HG03135 (cell line): ENCODE data around the gene RBM20.
"Not testable (repeated sequence)": the region's sequence is repeated elsewhere in the genome, so short reads cannot be mapped to it uniquely, and the experiment has no call there.

Experiments
- ATAC-seq: cut with Tn5 transposase; IDR thresholded peaks from one replicate; pipeline ENCODE4 v1.9.1; 2021; ENCODE audit warnings: mild to moderate bottlenecking, moderate library complexity; ENCODE audit not compliant: unreplicated experiment

RBM20 gene

DNA sequence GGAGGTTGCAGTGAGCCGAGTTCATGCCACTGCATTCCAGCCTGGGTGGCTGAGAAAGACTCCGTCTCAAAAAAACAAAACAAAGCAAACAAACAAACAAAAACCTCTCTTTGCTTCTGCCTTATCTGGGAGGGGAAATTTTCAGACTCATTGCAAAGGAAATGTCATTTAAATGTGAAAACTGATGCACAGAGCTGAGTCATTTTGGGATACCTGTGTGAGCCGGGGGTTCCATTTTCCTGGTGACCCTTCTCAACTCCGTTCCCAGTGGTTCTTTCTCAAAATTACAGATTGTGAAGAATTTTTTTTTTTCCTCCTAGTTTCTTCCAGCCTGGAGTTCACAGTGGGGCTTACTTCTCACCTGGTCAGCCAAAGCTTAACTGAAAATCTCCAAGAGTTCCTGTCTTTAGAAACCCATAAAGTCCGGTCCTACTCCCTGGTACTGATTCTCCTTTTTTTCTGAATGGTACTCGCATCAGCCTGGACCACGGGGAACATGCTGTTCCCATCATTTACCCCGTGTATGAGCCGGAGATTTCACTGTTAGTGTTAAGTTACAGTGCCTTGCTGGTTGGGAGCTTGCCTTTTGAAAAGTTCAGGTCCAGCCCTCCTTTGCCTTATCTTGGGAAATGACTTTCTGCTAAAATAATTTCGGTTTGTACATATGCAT lies 56.9 kb downstream of the RBM20 start:
- ATAC-seq = no peak

DNA sequence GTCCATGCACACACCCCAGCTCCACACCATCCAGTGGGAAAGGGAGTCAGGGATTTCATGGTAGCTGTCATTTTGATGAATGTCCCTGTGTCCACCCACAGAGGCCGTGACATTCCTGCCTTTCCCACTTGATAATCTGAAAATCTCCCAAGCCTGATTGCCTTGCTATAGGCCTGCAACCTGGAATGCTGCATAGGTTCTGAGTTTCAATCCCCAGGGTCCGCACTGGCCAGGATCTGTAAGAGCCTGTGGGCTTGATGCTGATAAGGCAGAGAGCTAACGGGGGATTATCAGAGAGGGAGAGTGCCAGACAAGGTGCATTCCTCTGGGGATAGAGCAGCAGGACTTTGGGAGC lies 57.5 kb downstream of the RBM20 start:
- ATAC-seq = no peak

DNA sequence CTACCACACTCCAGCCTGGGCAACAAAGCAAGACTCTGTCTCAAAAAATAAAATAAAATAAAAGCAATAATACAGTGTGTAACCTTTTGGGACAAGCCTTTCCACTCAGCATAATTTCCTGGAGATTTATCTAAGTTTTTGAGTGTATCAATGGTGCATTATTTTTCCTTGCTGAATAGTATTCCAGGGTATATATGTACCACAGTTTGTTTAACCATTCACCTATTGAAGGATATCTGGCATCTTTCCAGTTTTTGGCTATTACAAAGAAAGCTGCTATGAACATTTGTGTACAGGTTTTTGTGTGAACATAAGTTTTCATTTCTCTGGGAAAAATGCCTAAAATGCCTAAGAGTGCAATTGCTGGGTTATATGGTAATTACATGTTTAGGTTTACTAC lies 59.9 kb downstream of the RBM20 start:
- ATAC-seq = no peak

GRCh38 chr10:110704906-110705476 lies 60.9 kb downstream of the RBM20 start:
- ATAC-seq = no peak

DNA sequence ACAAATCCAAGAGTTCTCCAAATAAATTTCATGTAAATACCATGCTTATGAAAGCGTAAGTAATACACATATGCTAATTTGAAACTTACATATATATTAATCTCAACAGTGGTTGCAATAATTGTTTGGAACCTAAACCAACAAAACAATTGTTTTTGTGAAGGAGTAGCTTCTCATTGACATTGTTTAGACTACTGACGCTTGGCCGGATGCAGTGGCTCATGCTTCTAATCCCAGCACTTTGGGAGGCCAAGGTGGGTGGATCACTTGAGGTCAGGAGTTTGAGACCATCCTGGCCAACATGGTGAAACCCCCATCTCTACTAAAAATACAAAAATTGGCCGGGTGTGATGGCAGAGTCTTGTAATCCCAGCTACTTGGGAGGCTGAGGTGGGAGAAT lies 61.5 kb downstream of the RBM20 start:
- not testable (repeated sequence) for ATAC-seq

DNA sequence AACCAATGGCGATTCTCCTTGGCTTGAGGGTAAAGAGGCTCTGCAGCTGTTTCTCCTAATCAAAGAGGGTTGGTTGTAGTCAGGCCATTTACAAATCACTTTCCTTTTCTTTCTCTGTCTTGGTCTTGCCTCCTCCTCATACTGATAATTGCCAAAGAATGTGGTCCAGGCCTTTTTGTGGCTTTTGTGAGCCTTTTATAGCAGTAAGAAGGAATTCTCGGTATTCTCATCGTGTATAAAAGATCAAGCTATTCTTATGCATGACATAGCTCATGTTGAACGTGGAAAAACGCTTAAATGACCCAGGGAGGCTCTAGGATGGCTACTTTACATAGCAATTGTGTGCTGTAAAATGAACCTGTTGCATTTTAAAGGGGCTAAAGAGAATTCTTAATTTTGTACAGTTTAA lies 62.6 kb downstream of the RBM20 start:
- no peak for ATAC-seq

- ATAC-seq = no peak
Measured at GRCh38 chr10:110708776-110709443, 64.8 kb downstream of the RBM20 start.

- ATAC-seq = no peak
Measured at GRCh38 chr10:110709444-110709828, 65.3 kb downstream of the RBM20 start.

DNA sequence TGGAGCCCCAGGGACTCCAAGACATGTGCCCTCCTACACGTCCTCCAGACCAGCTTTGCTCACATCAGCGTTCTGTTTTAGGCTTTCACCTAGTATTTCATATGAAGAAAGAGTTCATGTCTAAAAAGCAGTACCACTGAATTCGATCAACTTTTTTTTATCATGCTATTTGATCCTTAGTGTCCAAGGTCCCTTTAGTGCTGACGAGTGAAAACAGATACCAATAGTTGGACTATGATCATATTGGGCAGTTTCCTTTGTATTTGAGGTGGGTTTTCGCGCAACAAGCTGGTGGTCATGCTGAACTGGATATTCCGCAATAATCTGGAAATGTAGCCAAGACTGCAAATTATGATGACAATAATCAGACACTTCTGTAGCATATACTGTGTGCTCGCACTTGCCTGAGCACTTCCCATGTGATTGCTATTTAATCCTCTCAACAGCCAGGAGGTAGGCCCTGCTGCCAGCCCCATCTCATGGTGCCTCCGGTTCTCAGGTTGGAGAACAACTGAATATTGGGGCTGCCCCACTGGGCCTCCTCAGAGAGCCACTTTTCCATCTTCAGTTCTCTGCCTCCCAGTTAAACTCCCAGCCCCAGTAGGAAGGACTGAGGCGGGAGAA lies 65.9 kb downstream of the RBM20 start:
- no peak for ATAC-seq

GRCh38 chr10:110710621-110711020 lies 66.5 kb downstream of the RBM20 start:
- ATAC-seq = no peak

DNA sequence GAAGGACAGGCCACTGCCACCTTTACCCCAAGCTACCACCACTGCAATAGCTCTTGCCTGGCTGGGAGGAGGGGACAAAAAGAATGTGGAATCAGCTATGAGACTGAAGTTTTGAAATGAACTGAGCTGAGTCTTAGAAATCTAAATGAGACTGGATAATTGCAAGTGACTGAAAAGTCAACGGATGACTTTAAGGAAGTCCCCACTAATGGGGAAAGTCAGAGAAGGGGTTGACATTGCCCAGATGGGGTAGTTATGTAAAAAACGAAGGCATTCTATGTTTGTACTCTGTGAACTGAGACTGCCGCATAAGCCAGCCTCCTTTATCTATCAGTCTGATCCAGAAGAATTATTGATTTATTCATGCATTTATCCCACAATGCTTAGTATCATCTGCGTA lies 67.2 kb downstream of the RBM20 start:
- no peak for ATAC-seq

DNA sequence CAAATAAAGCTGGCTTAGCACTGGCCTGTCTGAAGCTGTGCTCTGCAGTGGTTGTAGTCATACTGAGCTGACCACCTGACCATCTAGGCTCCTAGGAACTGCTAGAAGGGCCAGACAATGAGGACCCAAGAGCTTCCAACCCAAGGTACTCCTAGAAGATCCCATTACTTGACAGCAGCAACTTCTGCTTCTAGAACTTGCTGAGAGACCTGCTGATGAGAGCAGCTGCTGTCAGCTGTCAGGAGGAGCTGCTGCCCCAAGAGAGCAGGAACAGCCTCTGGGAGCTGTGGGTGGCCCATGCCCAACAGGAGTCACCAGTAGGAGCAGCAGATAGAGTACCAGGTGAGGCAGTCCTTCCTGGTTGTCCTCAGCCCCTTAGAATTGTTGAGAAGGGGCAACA lies 70.2 kb downstream of the RBM20 start:
- ATAC-seq = no peak

DNA sequence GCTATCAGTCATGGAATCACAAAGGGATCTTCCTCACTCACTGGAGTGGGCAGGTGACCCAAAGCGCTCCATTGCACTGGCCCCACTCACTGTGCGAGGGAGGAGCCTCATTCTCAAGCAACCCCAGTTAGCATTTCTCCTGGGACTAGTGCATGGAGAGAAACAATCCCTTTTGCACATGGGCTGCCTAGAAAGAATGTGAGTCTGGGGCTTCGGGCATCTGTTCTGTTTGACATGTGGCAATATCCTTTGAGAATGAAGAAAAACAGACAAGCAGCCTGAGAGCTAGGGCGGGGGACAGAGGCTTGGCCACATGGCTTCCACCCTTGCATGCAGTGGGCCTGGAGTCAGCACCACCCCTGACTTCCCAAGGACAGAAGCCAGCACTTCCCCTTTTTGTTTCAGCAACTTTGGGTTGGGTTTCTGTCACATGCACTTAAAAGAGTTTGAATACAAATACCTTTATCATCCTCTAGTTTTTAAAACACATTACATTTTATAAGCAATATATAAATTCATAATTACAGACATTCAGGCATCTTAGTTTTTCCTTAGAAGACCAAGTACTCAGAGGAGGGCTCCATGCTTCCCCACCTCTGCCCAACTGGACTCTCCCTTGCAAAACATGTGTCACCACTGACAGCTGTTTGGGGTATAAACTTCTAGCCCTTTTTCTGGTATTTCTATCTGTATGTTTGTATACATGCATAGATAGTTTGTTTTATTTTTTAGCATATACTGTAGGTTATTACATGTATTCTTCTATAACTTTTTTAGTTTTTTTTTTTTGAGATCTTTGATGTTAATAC lies 73.8 kb downstream of the RBM20 start:
- no peak for ATAC-seq

DNA sequence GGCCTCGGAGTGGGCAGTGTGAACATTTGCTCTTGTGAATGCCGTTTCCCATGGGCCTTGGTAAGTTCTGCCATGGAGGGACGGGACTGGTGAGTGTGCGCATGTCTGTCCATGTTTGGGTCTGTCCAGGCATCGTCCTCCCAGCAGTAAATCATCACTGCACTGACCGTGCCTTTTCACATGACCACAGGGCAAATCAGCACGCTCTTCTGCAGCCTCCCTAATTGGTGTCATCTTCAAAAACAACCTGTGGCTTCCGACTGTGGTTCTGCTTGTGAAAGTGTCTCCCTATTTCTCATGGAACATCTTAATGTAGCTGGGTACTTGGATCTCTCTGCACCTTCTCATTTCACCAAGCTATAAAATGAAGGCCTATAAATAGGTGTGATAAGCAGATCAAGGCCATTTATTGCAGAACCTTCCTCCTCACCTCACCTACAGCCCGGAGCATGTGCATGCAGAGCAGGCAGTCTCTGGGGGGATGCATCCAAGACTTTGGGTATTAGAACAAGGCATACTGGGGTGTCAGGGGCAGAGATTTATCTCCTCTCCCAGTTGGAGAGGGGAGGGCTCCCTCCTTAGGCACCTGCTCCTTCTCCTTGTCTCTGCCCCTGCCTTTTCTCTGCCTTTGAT lies 77.4 kb downstream of the RBM20 start:
- no peak for ATAC-seq

GRCh38 chr10:110723224-110723891 lies 79.2 kb downstream of the RBM20 start:
- ATAC-seq = no peak

- ATAC-seq = peak; percentile 66
Measured at GRCh38 chr10:110724116-110724921, 80.2 kb downstream of the RBM20 start.

DNA sequence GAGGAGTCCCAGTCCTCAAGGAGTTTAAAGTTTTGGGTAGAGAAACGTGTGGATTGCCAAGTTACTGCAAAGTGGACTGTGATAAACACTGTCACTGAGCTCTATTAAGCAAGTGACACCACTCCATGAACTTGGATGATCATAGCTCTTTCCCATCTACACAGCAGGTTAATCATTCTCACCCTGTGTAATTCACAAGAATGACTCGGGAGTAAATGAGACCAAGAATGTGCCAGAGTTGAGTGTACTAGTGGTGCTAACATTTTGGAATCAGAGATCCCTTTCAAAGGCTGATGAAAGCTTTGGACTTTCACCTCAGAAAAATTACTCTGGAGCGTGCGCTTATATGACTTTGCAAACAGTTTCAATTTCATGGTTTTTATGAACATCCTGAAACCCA lies 80.8 kb downstream of the RBM20 start:
- ATAC-seq = no peak

DNA sequence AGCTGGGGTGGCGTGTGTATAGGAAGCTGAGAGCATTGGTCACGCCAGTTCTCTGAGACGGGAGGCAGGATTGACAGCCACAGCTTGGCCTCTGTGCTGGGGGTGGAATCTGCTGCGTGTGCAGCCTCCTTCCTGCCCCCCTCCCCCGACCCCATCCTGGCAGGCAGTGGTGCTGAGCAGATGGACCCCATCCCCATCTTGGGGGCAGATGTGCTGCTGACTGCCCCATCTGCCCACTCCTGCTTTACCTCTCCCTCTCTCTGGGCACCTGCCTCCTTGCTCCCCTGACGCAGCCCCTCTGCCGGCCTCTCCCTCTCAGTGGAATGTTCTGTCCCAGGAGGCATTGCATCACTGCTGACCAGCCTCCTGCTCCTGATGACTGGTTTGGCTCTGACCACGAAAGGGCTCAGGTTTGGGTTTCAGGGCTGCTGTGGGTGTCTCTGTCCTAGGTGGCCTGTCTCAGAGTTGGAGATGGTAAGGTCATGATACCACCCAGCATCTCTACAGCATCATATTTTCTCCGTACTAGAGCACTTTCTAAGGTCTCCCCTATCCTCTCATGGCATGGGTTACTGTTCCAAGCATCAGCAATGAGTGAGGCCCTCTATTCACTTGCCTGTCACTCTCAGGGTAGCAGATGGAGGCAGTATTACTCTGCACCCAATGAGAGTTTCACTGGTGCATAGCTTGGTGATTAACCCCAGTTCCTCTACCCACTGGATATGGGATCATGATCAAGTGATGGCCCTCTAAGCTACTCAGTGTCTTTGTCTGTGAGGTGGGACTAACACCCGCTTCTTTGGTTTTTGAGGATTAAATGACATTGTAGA lies 81.9 kb downstream of the RBM20 start:
- ATAC-seq = no peak

DNA sequence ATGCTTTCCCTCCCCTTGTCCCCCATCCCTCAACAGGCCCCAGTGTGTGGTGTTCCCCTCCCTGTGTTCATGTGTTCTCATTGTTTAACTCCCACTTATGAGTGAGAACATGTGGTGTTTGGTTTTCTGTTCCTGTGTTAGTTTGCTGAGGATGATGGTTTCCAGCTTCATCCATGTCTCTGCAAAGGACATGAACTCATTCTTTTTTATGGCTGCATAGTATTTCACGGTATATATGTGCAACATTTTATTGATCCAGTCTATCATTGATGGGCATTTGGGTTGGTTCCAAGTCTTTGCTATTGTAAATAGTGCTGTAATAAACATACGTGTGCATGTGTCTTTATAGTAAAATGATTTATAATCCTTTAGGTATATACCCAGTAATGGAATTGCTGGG lies 83.6 kb downstream of the RBM20 start:
- ATAC-seq = not testable (repeated sequence)
